IMR-90 (cell line): ENCODE data around the gene HSP90AB1. TPM values are rescaled to one million over a fixed set of nuclear protein-coding genes. Genes with fewer than 3 reads are reported as not detected.

Source experiments
- ATAC-seq: fragments of 200-7000 bp; cut with Tn5 transposase; 2 replicates; pipeline ENCODE4 v1.9.1; 2020; ENCODE audit warnings: low read depth, mild to moderate bottlenecking, moderate library complexity
- BruUV-seq: library from RNA; stranded (reverse); fragments of 400-500 nt; replicated peaks from 2 replicates; lab custom pipeline; 2021; lab: Mats Ljungman, UMichigan
- CTCF ChIA-PET: fragments of 300-600 bp; formaldehyde crosslinking; extraction: SDS; loops from one replicate; lab custom pipeline; 2021; ENCODE audit warnings: antibody characterized with exemption; lab: Yijun Ruan, JAX
- POLR2A ChIA-PET: fragments of 300-600 bp; sonication (Branson Sonifier 250); formaldehyde crosslinking; loops from one replicate; lab custom pipeline; 2022; ENCODE audit warnings: antibody characterized with exemption; ENCODE audit not compliant: unreplicated experiment; lab: Charles Lee
- DNase-seq: peaks from one replicate; pipeline ENCODE4 v3.0.0; 2013
- H2AFZ ChIP-seq: replicated peaks from 2 replicates; pipeline ENCODE3; 2013; ENCODE audit warnings: low read length, mild to moderate bottlenecking; ENCODE audit not compliant: poor library complexity
- H2AK5ac ChIP-seq: 2 replicates; pipeline ENCODE4 v1.6.1; 2013; ENCODE audit warnings: low read depth, low read length, inconsistent platforms
- H2AK9ac ChIP-seq: replicated peaks from 2 replicates; pipeline ENCODE3; 2013; ENCODE audit warnings: mild to moderate bottlenecking, low read depth, low read length, moderate library complexity; ENCODE audit not compliant: poor library complexity
- H2BK120ac ChIP-seq: 2 replicates; pipeline ENCODE4 v1.6.1; 2013; ENCODE audit warnings: low read depth, low read length, inconsistent platforms
- H2BK15ac ChIP-seq: 3 replicates; pipeline ENCODE4 v1.6.1; 2013; ENCODE audit warnings: low read depth, low read length, inconsistent platforms
- H2BK20ac ChIP-seq: 2 replicates; pipeline ENCODE4 v1.6.1; 2013; ENCODE audit warnings: low read depth, mild to moderate bottlenecking, inconsistent platforms, low read length, moderate library complexity
- H2BK5ac ChIP-seq: 2 replicates; pipeline ENCODE4 v1.6.1; 2013; ENCODE audit warnings: mild to moderate bottlenecking, low read depth, low read length, inconsistent platforms; ENCODE audit not compliant: poor library complexity, severe bottlenecking
- H3K14ac ChIP-seq: replicated peaks from 2 replicates; pipeline ENCODE4 v1.6.1; 2013; ENCODE audit warnings: low read depth, low read length, inconsistent platforms
- H3K18ac ChIP-seq: 2 replicates; pipeline ENCODE4 v1.6.1; 2013; ENCODE audit warnings: low read depth, low read length, control low read depth
- H3K23ac ChIP-seq: 2 replicates; pipeline ENCODE4 v1.6.1; 2013; ENCODE audit warnings: low read depth, low read length, inconsistent platforms
- H3K27ac ChIP-seq: 2 replicates; pipeline ENCODE4 v1.5.1; 2013; ENCODE audit warnings: mild to moderate bottlenecking, control low read depth, low read length; ENCODE audit not compliant: insufficient read depth
- H3K27me3 ChIP-seq: 2 replicates; pipeline ENCODE4 v1.6.1; 2013; ENCODE audit warnings: low read length; ENCODE audit not compliant: control insufficient read depth, insufficient read depth
- H3K36me3 ChIP-seq: 2 replicates; pipeline ENCODE4 v1.6.1; 2013; ENCODE audit warnings: low read length, mixed read lengths; ENCODE audit not compliant: control insufficient read depth, insufficient read depth
- H3K4ac ChIP-seq: 2 replicates; pipeline ENCODE4 v1.6.1; 2013; ENCODE audit warnings: low read depth, low read length, inconsistent platforms
- H3K4me1 ChIP-seq: 2 replicates; pipeline ENCODE4 v1.6.1; 2013; ENCODE audit warnings: low read length, mixed read lengths; ENCODE audit not compliant: control insufficient read depth, insufficient read depth
- H3K4me2 ChIP-seq: 2 replicates; pipeline ENCODE4 v1.6.1; 2013; ENCODE audit warnings: low read depth, mild to moderate bottlenecking, control low read depth, low read length, moderate library complexity
- H3K4me3 ChIP-seq: 2 replicates; pipeline ENCODE4 v1.5.1; 2013; ENCODE audit warnings: low read depth, mild to moderate bottlenecking, control low read depth, low read length, moderate library complexity; ENCODE audit not compliant: insufficient read depth
- H3K56ac ChIP-seq: 2 replicates; pipeline ENCODE4 v1.6.1; 2013; ENCODE audit warnings: low read length, inconsistent platforms; ENCODE audit not compliant: insufficient read depth; ENCODE audit errors: extremely low read depth
- H3K79me1 ChIP-seq, 2 experiments: 2 replicates each; pipeline ENCODE4 v1.6.1; 2013; ENCODE audit warnings: low read length in 2 of 2, inconsistent platforms in 1 of 2, low read depth in 1 of 2
- H3K9ac ChIP-seq: 2 replicates; pipeline ENCODE4 v1.6.1; 2013; ENCODE audit warnings: low read depth, low read length, control low read depth
- H3K9me1 ChIP-seq: 2 replicates; pipeline ENCODE4 v1.6.1; 2013; ENCODE audit warnings: low read length, inconsistent platforms; ENCODE audit not compliant: insufficient read depth
- H3K9me3 ChIP-seq: 2 replicates; pipeline ENCODE4 v1.6.1; 2013; ENCODE audit warnings: low read length; ENCODE audit not compliant: control insufficient read depth, insufficient read depth
- H4K20me1 ChIP-seq: 2 replicates; pipeline ENCODE4 v1.6.1; 2013; ENCODE audit warnings: low read length, inconsistent platforms; ENCODE audit not compliant: insufficient read depth
- H4K5ac ChIP-seq: 2 replicates; pipeline ENCODE4 v1.6.1; 2013; ENCODE audit warnings: mild to moderate bottlenecking, low read depth, low read length, control low read depth
- H4K8ac ChIP-seq, 2 experiments: 2 replicates each; pipeline ENCODE4 v1.6.1; 2013; ENCODE audit warnings: low read depth in 2 of 2, low read length in 2 of 2, control low read depth in 1 of 2, inconsistent platforms in 1 of 2
- H4K91ac ChIP-seq: 2 replicates; pipeline ENCODE4 v1.6.1; 2013; ENCODE audit warnings: low read depth, low read length, inconsistent platforms; ENCODE audit not compliant: insufficient read depth
- CHD1 ChIP-seq: IDR thresholded peaks from 2 replicates; pipeline ENCODE4 v1.6.1; 2012; ENCODE audit warnings: low read depth, low read length, improper control_type of control experiment
- FOS ChIP-seq: fragments of 150-350 bp; IDR thresholded peaks from 2 replicates; pipeline ENCODE4 v1.6.1; 2016; ENCODE audit warnings: low read depth, low read length
- MAFK ChIP-seq: IDR thresholded peaks from 2 replicates; pipeline ENCODE4 v1.6.1; 2012; ENCODE audit warnings: low read depth, low read length, improper control_type of control experiment
- MAZ ChIP-seq: IDR thresholded peaks from 2 replicates; pipeline ENCODE4 v1.6.1; 2012; ENCODE audit warnings: low read depth, mild to moderate bottlenecking, low read length, improper control_type of control experiment, moderate library complexity, borderline replicate concordance
- MXI1 ChIP-seq: IDR thresholded peaks from 2 replicates; pipeline ENCODE4 v1.6.1; 2012; ENCODE audit warnings: low read depth, mild to moderate bottlenecking, low read length, moderate library complexity, borderline replicate concordance
- NFE2L2 ChIP-seq: fragments of 150-350 bp; IDR thresholded peaks from 2 replicates; pipeline ENCODE4 v1.6.1; 2016; ENCODE audit warnings: low read depth, mild to moderate bottlenecking, low read length
- RFX5 ChIP-seq: IDR thresholded peaks from 2 replicates; pipeline ENCODE4 v1.8.0; 2012; ENCODE audit warnings: low read depth, mild to moderate bottlenecking, low read length, moderate library complexity
- WGBS, 2 experiments: methylation state at CpG; one replicate each; pipeline versions ENCODE4 v1.1.5 to v1.1.7; 2013; ENCODE audit warnings: missing lambda C conversion rate in 2 of 2; ENCODE audit not compliant: insufficient read length in 1 of 2; ENCODE audit errors: extremely low coverage in 2 of 2; 5-methylcytosine and 5-hydroxymethylcytosine counted together
- dilution Hi-C: fragments of 300-500 bp; cut with HindIII; formaldehyde crosslinking; loops from one replicate; pipeline ENCODE4 v1.14.3; 2018; ENCODE audit warnings: low sequenced_read_pairs; ENCODE audit not compliant: unreplicated experiment
- in situ Hi-C: fragments of 300-500 bp; cut with MboI; formaldehyde crosslinking; loops from 3 replicates; pipeline ENCODE4 v1.14.3; 2019; ENCODE audit warnings: low sequenced_read_pairs, inconsistent platforms, mixed read lengths
- intact Hi-C: fragments of 100-400 bp; cut with micrococcal nuclease; formaldehyde crosslinking; loops from 2 replicates; pipeline ENCODE4 v1.10.0; 2022
- polyA plus RNA-seq, 3 experiments: library from polyadenylated mRNA; depleted of rRNA; stranded (reverse); fragments of >200 nt; gene quantifications; 2 replicates each; pipeline ENCODE4 v1.2.3, GENCODE V29; 2012; ENCODE audit warnings: low replicate concordance in 1 of 3
- total RNA-seq: library from RNA; depleted of rRNA; stranded (reverse); fragments of >200 nt; gene quantifications from 2 replicates; pipeline ENCODE4 v1.2.3, GENCODE V29; 2012
- TF ChIP-seq, protein P1 (sequence below): fragments of 150-350 bp; IDR thresholded peaks from 2 replicates; pipeline ENCODE4 v1.6.1; 2016; ENCODE audit warnings: low read depth, mild to moderate bottlenecking, low read length, moderate library complexity, borderline replicate concordance

Gene HSP90AB1
- total and polyA plus RNA-seq, 2 of the 4 experiments (the other 2 are of a cell fraction): 887 to 1,307 TPM

DNA sequence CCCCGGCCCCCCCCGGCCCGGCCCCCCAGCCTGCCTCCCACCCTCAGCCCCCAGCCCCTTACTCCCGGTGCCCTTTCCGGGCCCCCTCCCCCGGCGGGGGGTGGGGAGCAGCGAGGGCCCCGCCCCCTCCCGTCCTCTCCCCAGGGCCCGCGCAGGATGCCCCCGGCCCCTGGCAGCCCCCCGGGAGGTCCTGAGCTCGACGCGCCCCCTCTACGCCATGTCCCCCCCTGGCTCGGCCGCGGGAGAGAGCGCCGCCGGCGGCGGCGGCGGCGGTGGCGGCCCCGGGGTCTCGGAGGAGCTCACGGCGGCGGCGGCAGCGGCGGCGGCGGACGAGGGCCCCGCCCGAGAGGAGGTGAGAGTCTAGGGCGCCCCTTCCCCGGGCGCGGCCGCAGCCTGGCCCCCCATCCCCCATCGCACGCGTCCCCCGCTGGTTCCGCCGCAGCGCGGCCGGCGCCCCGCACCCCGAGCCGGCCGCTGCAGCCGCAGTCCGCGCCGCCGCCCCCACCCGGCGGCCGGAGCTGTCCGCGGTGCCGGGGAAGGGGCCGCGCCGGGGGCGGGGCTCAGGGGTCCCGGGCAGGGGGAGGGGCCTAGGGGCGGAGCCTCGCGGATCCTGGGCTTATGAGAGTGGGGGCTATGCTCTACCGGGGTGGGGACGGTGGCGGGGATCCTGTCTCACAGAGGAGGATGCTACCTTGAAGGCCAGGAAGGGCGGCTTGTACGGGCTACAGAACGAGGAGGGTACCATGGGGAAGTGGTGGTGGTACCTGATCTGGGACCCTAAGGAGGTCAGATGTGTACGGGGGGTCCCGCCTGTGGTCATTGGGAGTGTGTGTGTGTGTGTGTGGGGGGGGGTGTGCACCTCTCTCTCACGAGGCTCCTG, 23.9 kb downstream of the HSP90AB1 start:
- H3K23ac ChIP-seq: no peak overlapping the region
- H4K5ac ChIP-seq: no peak overlapping the region
- H4K91ac ChIP-seq: no peak overlapping the region
- no peak overlapping the region for H3K56ac ChIP-seq
- BruUV-seq: no TSS peak
- in situ Hi-C loops (no loop called here), dilution Hi-C loops (no loop called here), intact Hi-C loops (no loop called here)
- no peaks in the 10 kb centered on the region; the same call in 1 of the 2 replicates for H4K20me1 ChIP-seq
- no peak overlapping the region; the same call in 1 of the 2 replicates for H3K4me2 ChIP-seq
- H2BK5ac ChIP-seq: no peak overlapping the region
- H3K14ac ChIP-seq: no peak overlapping the region
- H4K8ac ChIP-seq: no peak overlapping the region
- peak; percentile 43; the same call in 1 of the 2 replicates for TF ChIP-seq MAZ
- no peak for TF ChIP-seq NFE2L2
- TF ChIP-seq FOS: no peak
- no peak for TF ChIP-seq MAFK
- no peak for TF ChIP-seq RFX5
- TF ChIP-seq MXI1: no peak
- TF ChIP-seq, protein P1, sequence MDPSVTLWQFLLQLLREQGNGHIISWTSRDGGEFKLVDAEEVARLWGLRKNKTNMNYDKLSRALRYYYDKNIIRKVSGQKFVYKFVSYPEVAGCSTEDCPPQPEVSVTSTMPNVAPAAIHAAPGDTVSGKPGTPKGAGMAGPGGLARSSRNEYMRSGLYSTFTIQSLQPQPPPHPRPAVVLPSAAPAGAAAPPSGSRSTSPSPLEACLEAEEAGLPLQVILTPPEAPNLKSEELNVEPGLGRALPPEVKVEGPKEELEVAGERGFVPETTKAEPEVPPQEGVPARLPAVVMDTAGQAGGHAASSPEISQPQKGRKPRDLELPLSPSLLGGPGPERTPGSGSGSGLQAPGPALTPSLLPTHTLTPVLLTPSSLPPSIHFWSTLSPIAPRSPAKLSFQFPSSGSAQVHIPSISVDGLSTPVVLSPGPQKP: no peak
- TF ChIP-seq CHD1: no peak
- ChIA-PET POLR2A (no interaction called here), CTCF (interaction anchor here (1.1 kb wide), 1 partner anchor 63 kb away, joined by 3 read pairs; no protein-coding TSS in a partner anchor)
- H3K9ac ChIP-seq: no peak overlapping the region
- H3K4me1 ChIP-seq: no peaks in the 10 kb centered on the region
- H3K18ac ChIP-seq: no peak overlapping the region
- H2BK120ac ChIP-seq: no peak overlapping the region
- no peak overlapping the region for H3K4ac ChIP-seq
- ATAC-seq: peak; percentile 55; the same call in 1 of the 2 replicates
- no peak overlapping the region; the same call in 1 of the 2 replicates for H3K4me3 ChIP-seq
- H3K27me3 ChIP-seq: peaks cover 61% of the 10 kb centered on the region
- H3K9me1 ChIP-seq: no peaks in the 10 kb centered on the region
- H3K79me1 ChIP-seq: no peaks in the 10 kb centered on the region
- H2BK20ac ChIP-seq: no peak overlapping the region
- no peak overlapping the region for H2AK9ac ChIP-seq
- no peaks in the 10 kb centered on the region for H3K9me3 ChIP-seq
- H3K27ac ChIP-seq: no peak overlapping the region
- H3K36me3 ChIP-seq: no peaks in the 10 kb centered on the region
- no peak for DNase-seq
- no peak overlapping the region for H2AK5ac ChIP-seq
- no peak overlapping the region for H2BK15ac ChIP-seq
- no peak overlapping the region for H2AFZ ChIP-seq
- WGBS, 2 experiments: 0% methylated on average over 12 of the region's 90 CpGs; no CpG with 5 or more reads in 1 of the 2 experiments
